B cell (primary cell): Measurements from ENCODE around the gene MYH7. TPM values are rescaled to one million over a fixed set of nuclear protein-coding genes. Genes with fewer than 3 reads are reported as not detected.

Experiments
- ATAC-seq: fragments of 200-7000 bp; cut with Tn5 transposase; one replicate; pipeline ENCODE4 v1.10.0; 2021; ENCODE audit warnings: low read depth, mild to moderate bottlenecking, moderate number of reproducible peaks, moderate library complexity
- CTCF ChIA-PET: fragments of 350-600 bp; sonication (Branson Sonifier 250); formaldehyde crosslinking; loops from one replicate; lab custom pipeline; 2021; ENCODE audit warnings: antibody characterized with exemption, inconsistent platforms; lab: Charles Lee
- POLR2A ChIA-PET: fragments of 350-600 bp; sonication (Branson Sonifier 250); formaldehyde crosslinking; loops from one replicate; lab custom pipeline; 2021; ENCODE audit warnings: antibody characterized with exemption; lab: Charles Lee
- DNase-seq: peaks from one replicate; pipeline ENCODE4 v3.0.0; 2013
- H2AFZ ChIP-seq: 2 replicates; pipeline ENCODE4 v1.6.1; 2012; ENCODE audit warnings: mild to moderate bottlenecking, low read depth, low read length; ENCODE audit not compliant: insufficient read depth, poor library complexity, severe bottlenecking
- H3K27ac ChIP-seq, 2 donors: 1 replicate in 1 of 2; 2 replicates in 1 of 2; pipeline ENCODE4 v1.5.1; 2012 to 2013; ENCODE audit warnings: low read length in 2 of 2, mild to moderate bottlenecking in 2 of 2, moderate library complexity in 1 of 2
- H3K27me3 ChIP-seq, 4 experiments: fragments of 200-600 bp in 1 of 4; sonication (generic) in 1 of 4; replicated peaks in 1 of 4; 1 replicate in 2 of 4; 2 replicates in 2 of 4; pipeline versions ENCODE4 v1.6.1 to v1.7.0; 2013 to 2016; ENCODE audit warnings: low read length in 3 of 4, mild to moderate bottlenecking in 2 of 4, mixed read lengths in 1 of 4, moderate library complexity in 1 of 4; ENCODE audit not compliant: insufficient read depth in 4 of 4, control insufficient read depth in 3 of 4; ENCODE audit errors: control extremely low read depth in 1 of 4
- H3K36me3 ChIP-seq, 2 experiments: replicated peaks in 1 of 2; 1 replicate in 1 of 2; 2 replicates in 1 of 2; pipeline versions ENCODE4 v1.6.1 to v1.7.1; 2013; ENCODE audit warnings: low read length in 1 of 2; ENCODE audit not compliant: insufficient read depth in 2 of 2, control insufficient read depth in 1 of 2; ENCODE audit errors: control extremely low read depth in 1 of 2, extremely low read depth in 1 of 2
- H3K4me1 ChIP-seq, 2 donors: fragments of 200-600 bp in 1 of 2; sonication (generic) in 1 of 2; 1 replicate in 1 of 2; 2 replicates in 1 of 2; pipeline versions ENCODE4 v1.5.1 to v1.6.1; 2013 to 2017; ENCODE audit warnings: low read length in 2 of 2; ENCODE audit not compliant: control insufficient read depth in 2 of 2, insufficient read depth in 2 of 2
- H3K4me2 ChIP-seq: replicated peaks from 2 replicates; pipeline ENCODE3; 2012; ENCODE audit warnings: mild to moderate bottlenecking, low read depth, low read length; ENCODE audit not compliant: poor library complexity, severe bottlenecking
- H3K4me3 ChIP-seq, 5 experiments: fragments of 200-600 bp in 1 of 5; sonication (generic) in 1 of 5; 1 replicate in 3 of 5; 2 replicates in 2 of 5; pipeline versions ENCODE4 v1.5.1 to v1.7.0; 2011 to 2016; ENCODE audit warnings: low read length in 4 of 5, mild to moderate bottlenecking in 4 of 5, low read depth in 2 of 5, control low read depth in 1 of 5, moderate library complexity in 1 of 5; ENCODE audit not compliant: insufficient read depth in 1 of 5; ENCODE audit errors: control extremely low read depth in 1 of 5, extremely low read depth in 1 of 5
- H3K79me2 ChIP-seq: fragments of 200-600 bp; sonication (generic); one replicate; pipeline ENCODE4 v1.6.0; 2016; ENCODE audit warnings: low read length; ENCODE audit not compliant: control insufficient read depth, insufficient read depth
- H3K9ac ChIP-seq: fragments of 200-600 bp; sonication (generic); 2 replicates; pipeline ENCODE4 v1.6.1; 2017; ENCODE audit warnings: mild to moderate bottlenecking, low read length, moderate library complexity
- H3K9me3 ChIP-seq, 3 donors: one replicate each; pipeline versions ENCODE4 v1.6.1 to v1.7.1; 2013; ENCODE audit warnings: low read length in 2 of 3; ENCODE audit not compliant: control insufficient read depth in 2 of 3, insufficient read depth in 1 of 3; ENCODE audit errors: control extremely low read depth in 1 of 3
- H4K20me1 ChIP-seq: 2 replicates; pipeline ENCODE4 v1.6.0; 2012; ENCODE audit warnings: mild to moderate bottlenecking, low read length; ENCODE audit not compliant: insufficient read depth, control insufficient read depth, poor library complexity, severe bottlenecking
- H3K27ac Mint-ChIP-seq: one replicate; pipeline ENCODE4 v1.8.0; 2021; ENCODE audit warnings: mixed read lengths
- H3K27me3 Mint-ChIP-seq: one replicate; pipeline ENCODE4 v1.8.0; 2021; ENCODE audit warnings: mixed read lengths
- H3K4me1 Mint-ChIP-seq: one replicate; pipeline ENCODE4 v1.8.0; 2021; ENCODE audit warnings: mixed read lengths
- H3K4me3 Mint-ChIP-seq: one replicate; pipeline ENCODE4 v1.8.0; 2021; ENCODE audit warnings: mixed read lengths
- H3K9me3 Mint-ChIP-seq: one replicate; pipeline ENCODE4 v1.8.0; 2022; ENCODE audit warnings: mixed read lengths; ENCODE audit not compliant: insufficient read depth
- CTCF ChIP-seq: fragments of 200-600 bp; IDR thresholded peaks from one replicate; pipeline ENCODE4 v1.8.0; 2022; ENCODE audit warnings: antibody characterized with exemption, mild to moderate bottlenecking
- EZH2 ChIP-seq: IDR thresholded peaks from 2 replicates; pipeline ENCODE4 v1.6.1; 2012; ENCODE audit warnings: borderline replicate concordance, low read depth, mild to moderate bottlenecking, moderate library complexity, low read length; ENCODE audit not compliant: insufficient read depth, poor library complexity, severe bottlenecking
- WGBS: methylation state at CpG from one replicate; pipeline ENCODE4 v1.1.5; 2013; ENCODE audit warnings: missing lambda C conversion rate; ENCODE audit not compliant: insufficient coverage; 5-methylcytosine and 5-hydroxymethylcytosine counted together
- intact Hi-C: fragments of 100-400 bp; cut with micrococcal nuclease; formaldehyde crosslinking; loops from one replicate; pipeline ENCODE4 v1.10.0; 2022
- polyA plus RNA-seq: library from polyadenylated mRNA; depleted of rRNA; stranded (reverse); fragments of >200 nt; gene quantifications from 2 replicates; pipeline ENCODE4 v1.2.3, GENCODE V29; 2012
- total RNA-seq, 2 donors: library from RNA; stranded (reverse); fragments of 120-200 nt in 1 of 2; gene quantifications; 1 replicate in 1 of 2; 2 replicates in 1 of 2; pipeline versions ENCODE4 v1.2.3 to v1.2.4, GENCODE V29; 2013 to 2022

The MYH7 gene
- total and polyA plus RNA-seq, 2 donors (not counting 1 experiment from before 2014, with no cell fraction given): not detected

- Histone ChIP-seq H3K36me3 (no peaks in the 10 kb centered on the region), H3K27me3 (peaks cover 0 to 12% (median 0%) of the 10 kb centered on the region in 4 experiments), H3K9me3 (no peaks in the 10 kb centered on the region), H3K4me1 (no peaks in the 10 kb centered on the region), H3K27ac (no peak overlapping the region), H2AFZ (no peak overlapping the region), H3K79me2 (no peaks in the 10 kb centered on the region), H3K4me2 (no peak overlapping the region), H4K20me1 (no peaks in the 10 kb centered on the region), H3K9ac (no peak overlapping the region), H3K4me3 (no peak overlapping the region)
- CTCF ChIA-PET: interaction anchor here (1.4 to 1.5 kb wide), 2 partner anchors 10 to 46 kb away, joined by 3 to 4 read pairs; no protein-coding TSS in a partner anchor
- WGBS: 97% methylated on average over 20 of the region's 29 CpGs
- Mint-ChIP-seq H3K4me1 (no peaks in the 10 kb centered on the region), H3K27ac (no peak overlapping the region), H3K4me3 (no peak overlapping the region), H3K27me3 (peaks cover 35% of the 10 kb centered on the region), H3K9me3 (no peaks in the 10 kb centered on the region)
- TF ChIP-seq EZH2 (no peak), CTCF (no peak)
- intact Hi-C loops: no loop called here
- DNase-seq (no peak), ATAC-seq (no peak)
- POLR2A ChIA-PET: no interaction called here
Observed at GRCh38 chr14:23384364-23385080, 50.9 kb downstream of the MYH7 start.

GRCh38 chr14:23382731-23383440 lies 52.6 kb downstream of the MYH7 start:
- H3K9me3 Mint-ChIP-seq: no peaks in the 10 kb centered on the region

More at GRCh38 chr14:23382731-23383440, 52.6 kb downstream of the MYH7 start:
- WGBS: 13% methylated on average over 3 of the region's 10 CpGs
- Histone ChIP-seq H3K9ac (no peak overlapping the region), H3K9me3 (no peaks in the 10 kb centered on the region), H3K79me2 (no peaks in the 10 kb centered on the region), H3K36me3 (no peaks in the 10 kb centered on the region), H3K4me2 (no peak overlapping the region), H3K4me1 (no peaks in the 10 kb centered on the region), H3K27me3 (peaks cover 0 to 16% (median 0%) of the 10 kb centered on the region in 4 experiments), H2AFZ (no peak overlapping the region), H3K27ac (no peak overlapping the region), H3K4me3 (no peak overlapping the region), H4K20me1 (no peaks in the 10 kb centered on the region)
- no peaks in the 10 kb centered on the region for H3K4me1 Mint-ChIP-seq
- no peak overlapping the region for H3K27ac Mint-ChIP-seq
- ATAC-seq: no peak
- intact Hi-C loops: no loop called here
- no peak overlapping the region for H3K4me3 Mint-ChIP-seq
- ChIA-PET POLR2A (no interaction called here), CTCF (interaction anchor here (1.0 to 8.7 kb wide), 3 partner anchors 9 to 262 kb away, joined by 3 to 129 read pairs (median 48); no protein-coding TSS in a partner anchor)
- H3K27me3 Mint-ChIP-seq: peaks cover 37% of the 10 kb centered on the region
- TF ChIP-seq EZH2: no peak
- TF ChIP-seq CTCF: no peak
- no peak for DNase-seq
